HG03064 (cell line): ENCODE results near the gene PIGV.
"Not testable (repeated sequence)": the region's sequence is repeated elsewhere in the genome, so short reads cannot be mapped to it uniquely, and the experiment has no call there.

ENCODE experiments used
- ATAC-seq: cut with Tn5 transposase; IDR thresholded peaks from one replicate; pipeline ENCODE4 v1.9.1; 2021; ENCODE audit warnings: low read depth; ENCODE audit not compliant: unreplicated experiment

The PIGV gene

DNA sequence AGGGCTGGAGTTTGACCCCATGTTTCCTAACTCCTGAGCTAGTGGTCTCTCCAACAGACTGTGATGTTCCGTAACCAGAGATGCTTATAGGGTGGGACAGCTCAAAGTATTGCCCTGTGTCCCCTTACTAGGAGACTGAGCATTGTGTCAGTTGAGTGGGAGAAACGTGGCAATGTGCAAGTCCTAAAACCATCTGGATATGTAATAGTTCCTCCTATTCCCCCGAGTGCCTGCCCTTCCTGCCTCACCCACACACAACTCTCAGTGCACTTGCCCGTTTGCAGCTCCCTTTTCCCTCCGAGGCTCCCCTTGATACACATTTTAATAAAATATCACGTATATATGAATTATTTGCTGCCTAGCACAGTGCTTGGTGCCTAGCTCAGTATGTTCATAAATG lies 3.4 kb downstream of the PIGV start:
- ATAC-seq = no peak

DNA sequence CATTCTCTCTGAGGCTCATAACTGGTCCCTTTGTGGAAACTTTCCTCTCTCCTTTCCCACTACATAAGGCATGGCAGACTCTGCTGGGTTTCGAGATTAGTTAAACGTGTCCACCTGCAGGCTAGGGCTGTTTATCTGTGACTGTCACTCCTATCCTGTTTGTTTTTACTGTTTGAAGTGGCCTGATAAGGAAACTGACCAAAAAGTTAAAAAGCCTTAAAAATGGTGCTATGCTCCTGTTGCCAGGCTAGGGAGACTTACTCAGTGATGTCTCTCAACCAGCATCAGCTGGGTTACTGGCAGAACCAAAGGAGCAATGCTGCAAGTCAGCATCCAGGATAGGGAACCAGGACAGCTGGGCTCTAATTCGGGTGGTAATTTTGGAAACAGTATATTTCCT lies 3.9 kb downstream of the PIGV start:
- ATAC-seq = no peak

DNA sequence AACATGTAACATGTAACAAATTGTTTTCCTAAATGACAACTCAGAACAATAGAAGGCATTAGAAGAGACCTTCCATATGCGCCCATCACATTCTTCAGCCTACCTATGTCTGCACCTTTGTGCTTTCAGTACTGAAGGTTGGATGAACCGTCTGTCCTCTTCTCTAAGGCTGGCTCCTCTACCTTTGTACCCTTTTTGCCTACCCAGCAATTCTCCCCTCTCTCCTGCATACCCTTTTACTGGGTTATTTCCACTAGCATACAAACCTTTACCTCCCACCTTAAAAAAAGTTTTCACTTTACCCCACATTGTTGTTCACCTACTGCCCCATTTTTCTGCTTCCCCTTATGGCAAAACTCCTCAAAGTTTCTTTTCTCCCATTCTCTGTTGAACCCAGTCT lies 5.2 kb downstream of the PIGV start:
- ATAC-seq = no peak

DNA sequence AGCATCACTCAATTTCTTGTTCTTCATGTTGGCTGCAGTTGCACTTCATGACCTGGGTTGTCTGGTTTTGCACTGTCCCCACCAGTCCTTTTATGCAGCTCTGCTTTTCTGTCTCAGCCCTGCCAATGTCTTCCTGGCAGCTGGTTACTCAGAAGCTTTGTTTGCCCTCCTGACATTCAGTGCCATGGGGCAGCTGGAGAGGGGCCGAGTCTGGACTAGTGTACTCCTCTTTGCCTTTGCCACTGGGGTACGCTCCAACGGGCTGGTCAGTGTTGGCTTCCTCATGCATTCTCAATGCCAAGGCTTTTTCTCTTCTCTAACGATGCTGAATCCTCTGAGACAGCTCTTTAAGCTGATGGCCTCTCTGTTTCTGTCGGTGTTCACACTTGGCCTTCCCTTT lies 6.6 kb downstream of the PIGV start:
- ATAC-seq = no peak

DNA sequence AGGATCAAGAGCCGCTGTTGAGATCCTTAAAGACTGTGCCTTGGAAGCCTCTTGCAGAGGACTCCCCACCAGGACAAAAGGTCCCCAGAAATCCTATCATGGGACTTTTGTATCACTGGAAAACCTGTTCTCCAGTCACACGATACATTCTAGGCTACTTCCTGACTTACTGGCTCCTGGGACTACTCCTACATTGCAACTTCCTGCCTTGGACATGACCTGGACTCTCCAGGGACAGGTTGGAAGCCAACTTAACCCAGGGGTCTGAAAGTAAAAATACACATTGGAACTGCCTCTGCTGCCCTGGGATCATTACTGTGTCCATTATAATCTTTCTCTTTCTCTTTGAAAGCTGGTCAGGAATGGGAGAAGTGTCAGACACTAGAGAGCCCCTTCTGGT lies 9.9 kb downstream of the PIGV start:
- no peak for ATAC-seq

DNA sequence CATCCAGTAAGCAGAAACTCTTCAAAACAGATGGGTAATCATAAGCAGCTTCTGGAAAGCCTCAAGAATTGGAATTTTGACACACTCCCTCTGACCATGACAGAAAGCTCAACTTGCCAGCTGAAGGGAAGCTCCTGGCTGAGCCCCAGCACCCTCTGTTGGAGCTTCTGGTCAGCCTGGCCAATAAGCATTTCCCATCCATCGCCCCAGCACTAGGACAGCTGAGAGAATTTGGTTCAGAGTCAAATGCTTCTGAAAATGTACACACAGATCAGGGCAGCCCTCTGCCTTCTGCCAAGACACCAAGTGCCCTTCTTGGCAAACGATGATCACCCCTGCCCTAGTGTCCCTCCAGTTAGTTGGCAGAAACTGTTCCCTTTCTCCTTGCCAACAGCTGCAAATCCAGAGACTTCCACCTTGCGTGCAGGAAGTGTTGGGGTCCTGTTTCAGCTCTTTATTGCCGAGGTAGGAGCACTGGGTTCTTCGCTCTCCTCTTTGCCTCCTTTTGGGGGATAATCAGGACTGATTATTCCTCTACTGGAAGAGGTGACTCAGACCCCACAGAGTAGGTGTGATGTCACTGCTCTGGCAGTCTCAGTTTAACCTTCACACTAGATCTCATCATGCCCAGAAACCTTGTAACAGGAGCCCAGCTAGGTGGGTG lies 11.9 kb downstream of the PIGV start:
- ATAC-seq = no peak

DNA sequence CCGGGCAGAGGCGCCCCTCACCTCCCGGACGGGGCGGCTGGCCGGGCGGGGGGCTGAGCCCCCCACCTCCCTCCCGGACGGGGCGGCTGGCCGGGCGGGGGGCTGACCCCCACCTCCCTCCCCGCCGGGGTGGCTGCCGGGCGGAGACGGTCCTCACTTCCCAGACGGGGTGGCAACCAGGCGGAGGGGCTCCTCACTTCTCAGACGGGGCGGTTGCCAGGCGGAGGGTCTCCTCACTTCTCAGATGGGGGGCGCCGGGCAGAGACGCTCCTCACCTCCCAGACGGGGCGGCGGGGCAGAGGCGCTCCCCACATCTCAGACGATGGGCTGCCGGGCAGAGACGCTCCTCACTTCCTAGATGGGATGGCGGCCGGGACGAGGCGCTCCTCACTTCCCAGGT lies 16.2 kb downstream of the PIGV start:
- ATAC-seq = not testable (repeated sequence)

DNA sequence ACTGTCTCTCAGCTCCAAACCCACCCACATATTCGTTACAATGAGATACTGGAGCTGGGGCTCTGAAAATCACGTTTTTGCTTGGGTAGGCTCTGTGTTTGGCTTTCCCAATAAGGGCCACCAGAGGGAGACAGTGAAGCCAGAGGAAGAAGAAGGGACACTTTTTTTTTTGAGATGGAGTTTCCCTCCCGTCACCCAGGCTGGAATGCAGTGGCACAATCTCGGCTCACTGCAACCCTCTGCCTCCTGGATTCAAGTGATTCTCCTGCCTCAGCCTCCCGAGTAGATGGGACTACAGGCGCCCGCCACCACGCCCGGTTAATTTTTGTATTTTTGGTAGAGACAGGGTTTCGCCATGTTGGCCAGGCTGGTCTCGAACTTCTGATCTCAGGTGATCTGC lies 22.4 kb downstream of the PIGV start:
- ATAC-seq = not testable (repeated sequence)

DNA sequence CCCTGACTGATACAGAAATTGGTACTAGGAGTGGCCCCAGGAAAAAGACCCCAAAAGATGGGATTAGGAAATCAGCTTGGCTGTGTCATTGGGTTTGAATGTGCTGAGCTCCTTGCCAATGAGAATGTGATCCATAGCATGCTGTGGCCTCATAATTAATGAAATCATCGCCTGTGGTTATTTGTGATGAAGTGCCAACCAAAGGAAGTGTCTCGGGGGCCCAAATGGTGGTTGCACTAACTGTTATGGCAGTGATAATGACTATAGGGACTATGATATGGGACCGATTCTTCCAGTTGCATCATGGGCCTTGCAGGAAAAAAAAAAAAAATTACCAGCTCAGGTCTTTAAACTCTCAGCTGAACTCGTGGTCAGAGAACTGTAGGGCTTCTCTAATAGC lies 23.3 kb downstream of the PIGV start:
- ATAC-seq = no peak

DNA sequence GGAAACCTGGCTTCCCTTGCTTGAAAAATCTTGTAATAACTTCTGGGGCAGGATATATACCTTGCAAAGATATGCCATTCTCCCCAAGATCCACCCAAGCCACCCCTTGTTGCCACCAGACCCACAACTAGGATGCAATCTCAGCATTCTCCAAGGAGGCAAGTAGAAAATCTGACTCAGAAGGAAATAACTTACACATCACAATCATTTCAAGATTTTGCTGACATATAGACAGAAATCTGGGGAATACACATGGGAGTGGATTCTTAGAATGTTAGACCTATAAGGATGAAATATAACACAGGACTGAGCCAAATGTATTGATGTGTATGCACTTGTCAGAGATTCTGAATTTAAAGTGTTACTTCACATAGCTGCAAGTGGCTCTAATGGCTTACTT lies 24.0 kb downstream of the PIGV start:
- no peak for ATAC-seq

DNA sequence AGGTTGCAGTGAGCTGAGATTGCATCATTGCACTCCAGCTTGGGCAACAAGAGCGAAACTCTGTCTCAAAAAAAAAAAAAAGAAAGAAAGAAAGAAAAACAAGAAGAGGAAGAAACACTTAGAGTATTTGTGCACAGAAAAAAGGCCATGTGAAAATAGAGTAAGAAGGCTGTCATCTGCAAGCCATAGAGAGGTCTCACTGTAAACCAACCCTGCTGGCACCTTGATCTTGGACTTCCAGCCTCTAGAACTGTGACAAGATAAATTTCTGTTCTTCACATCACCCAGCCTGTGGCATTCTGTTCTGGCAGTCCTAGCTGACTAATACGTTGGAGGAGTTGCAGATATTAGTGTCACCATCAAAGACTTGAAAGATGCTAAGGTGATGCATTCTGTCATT lies 26.6 kb downstream of the PIGV start:
- ATAC-seq = no peak

DNA sequence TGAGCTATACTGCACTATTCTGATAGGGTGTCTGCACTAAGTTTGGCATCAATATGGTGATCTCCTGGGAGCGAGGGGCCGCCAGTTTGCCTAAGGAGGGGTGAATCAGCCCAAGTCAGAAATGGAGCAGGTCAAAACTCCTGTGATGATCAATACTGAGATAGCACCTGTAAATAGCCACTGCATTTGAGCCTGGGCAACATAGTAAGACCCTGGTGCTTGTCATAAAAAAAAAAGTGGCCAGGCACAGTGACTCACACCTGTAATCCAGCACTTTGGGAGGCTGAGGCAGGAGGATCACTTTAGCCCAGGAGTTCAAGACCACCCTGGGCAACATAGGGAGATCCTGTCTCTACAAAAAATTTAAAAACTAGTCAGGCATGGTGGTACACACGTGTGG lies 27.1 kb downstream of the PIGV start:
- ATAC-seq = no peak

DNA sequence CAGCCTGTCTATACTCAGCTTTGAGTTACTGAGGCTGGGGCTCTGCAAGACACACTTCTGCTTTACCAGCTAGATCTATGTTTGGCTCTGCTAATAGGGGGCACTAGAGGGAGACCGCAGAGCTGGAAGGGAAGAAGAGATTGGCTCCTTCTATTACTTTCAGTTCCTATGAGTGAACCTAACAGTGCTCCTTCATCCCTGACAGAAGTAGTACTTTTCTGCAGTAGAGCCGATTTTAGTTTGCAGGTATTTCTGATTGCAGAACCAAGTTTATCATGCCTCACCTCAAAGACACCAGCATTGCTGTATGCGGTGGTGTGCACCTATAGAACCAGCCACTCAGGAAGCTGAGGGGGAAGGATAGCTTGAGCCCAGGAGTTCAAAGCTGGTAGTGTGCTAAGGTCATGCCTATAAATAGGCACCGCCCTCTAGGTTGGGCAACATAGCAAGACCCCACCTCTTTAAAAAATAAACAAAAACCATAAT lies 33.1 kb downstream of the PIGV start:
- peak; percentile 80 for ATAC-seq

DNA sequence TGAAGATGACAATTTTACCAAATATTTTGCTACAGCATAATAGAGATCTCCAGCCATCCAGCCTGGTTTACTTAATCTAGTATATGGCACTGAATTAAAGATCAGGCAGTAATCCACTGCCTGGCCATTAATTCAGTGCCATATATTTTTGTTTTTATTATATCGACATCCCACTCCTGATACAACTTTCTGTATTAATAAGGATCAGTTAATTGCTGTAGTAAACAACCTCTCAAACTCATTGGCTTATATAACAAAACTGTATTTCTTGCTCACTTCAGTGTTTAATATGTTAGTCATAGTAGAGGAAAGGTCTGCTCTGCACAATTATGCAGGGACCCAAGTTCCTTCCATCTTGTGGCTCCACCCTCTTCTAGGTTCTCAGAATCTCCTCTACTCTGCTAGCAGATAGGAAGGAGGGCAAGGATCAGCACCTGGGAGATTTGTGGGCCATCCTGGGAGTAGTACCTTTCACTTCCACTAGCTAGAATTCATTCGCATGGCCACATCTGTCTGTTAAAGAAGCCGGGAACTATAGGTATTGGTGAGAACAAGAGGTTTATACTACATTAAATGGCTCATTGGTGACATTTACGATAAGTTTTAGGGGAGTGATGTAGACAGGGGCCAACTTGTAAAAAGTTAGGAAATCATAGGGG lies 35.1 kb downstream of the PIGV start:
- ATAC-seq = no peak

DNA sequence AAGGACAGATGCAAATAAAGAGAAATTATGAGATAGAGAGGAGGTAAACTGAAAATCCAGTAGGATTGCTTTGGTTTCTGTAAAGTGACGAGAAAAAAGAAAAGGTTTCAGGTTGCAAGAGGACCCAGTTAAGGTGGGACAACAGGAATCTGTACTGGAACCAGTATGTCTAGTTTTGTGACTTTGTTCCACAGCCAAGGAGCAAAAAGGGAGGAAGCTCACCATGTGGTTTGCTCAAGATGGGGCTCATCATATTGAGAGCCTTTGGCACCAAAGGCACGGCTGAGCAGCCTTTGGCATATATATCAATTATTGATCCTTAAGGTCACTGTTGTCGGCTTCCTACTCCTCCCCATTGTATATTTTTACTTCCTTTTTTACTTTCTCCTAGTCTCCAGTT lies 37.0 kb downstream of the PIGV start:
- no peak for ATAC-seq

DNA sequence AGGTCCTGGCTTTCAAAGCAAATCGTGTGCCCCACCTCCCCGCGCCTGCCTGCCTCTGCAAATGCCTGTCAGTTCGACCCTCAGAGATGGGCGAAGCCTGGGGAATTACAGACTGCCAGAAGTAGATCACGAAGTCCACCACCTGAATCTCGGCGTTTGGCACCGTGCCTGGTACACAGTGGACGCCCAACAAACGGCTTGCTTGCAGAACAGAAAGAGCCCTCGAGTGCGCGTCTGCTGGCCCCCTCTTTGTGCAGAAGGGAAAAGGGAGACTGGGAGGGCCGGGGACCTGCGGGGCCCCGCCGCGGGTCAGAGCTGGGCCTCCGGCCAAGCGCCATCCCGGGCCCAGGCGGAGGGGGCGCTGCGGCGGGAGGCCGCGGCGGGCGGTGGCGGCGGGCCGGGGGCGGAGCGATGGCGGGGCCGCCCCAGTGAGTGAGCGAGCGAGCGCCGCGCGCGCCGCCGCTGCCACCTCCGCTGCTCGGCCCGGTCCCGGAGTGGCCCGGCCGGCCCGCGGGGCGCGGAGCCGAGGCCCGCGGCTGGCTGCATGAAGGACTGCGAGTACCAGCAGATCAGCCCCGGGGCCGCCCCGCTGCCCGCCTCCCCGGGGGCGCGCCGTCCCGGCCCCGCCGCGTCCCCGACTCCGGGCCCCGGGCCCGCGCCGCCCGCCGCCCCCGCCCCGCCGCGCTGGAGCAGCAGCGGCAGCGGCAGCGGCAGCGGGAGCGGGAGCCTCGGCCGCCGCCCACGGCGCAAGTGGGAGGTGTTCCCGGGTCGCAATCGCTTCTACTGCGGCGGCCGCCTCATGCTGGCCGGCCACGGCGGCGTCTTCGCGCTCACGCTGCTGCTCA lies 38.7 kb downstream of the PIGV start, which contains the start of gene ZDHHC18:
Gene ZDHHC18, plus strand, starts transcription at position 428 of the 845 bp plus-strand sequence. Its CDS starts 117 bp downstream, at position 545.
- ATAC-seq = peak; percentile 61

DNA sequence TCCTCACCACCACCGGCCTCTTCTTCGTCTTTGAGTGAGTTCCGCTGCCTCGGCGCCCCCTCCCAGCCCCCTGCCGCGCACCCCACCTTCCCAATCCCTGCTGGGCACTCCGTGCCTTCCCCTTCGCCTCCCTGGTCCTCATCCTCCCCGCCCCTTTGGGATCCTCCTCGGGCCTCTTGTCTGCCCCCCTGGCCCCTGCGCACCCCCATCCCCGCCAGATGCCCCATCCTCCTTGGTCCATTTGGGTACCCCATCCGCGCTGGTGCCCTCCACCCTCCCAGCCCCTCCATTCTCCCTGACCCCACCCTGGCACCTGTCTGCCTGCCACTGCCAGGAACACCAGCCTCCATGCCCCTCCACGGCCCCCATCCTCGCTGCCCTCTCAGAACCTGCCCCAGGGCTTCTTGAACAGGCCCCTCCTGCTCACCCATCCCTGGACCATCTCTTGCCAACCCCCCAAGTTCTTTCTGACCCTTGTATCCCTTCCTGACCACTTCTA lies 39.4 kb downstream of the PIGV start:
- ATAC-seq = no peak

DNA sequence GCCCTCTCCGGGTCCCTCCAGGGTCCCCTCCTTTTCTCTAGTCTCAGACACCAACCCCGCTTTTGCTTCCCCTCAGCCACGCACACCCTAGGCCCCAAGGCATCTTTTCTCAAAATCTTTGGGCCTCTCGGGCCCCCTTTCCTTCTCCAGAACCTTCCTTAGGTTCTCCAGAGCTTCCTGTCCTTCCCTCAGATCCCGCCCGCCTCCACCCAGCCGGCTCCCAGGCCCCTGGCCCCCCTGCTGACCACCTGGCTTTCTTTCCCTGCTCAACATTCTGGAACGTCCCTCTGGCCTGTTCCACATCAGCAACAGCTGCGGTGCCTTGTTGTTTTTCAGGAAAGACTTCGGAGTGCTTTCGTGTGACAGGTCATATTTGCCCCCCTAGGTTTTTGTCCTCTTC lies 39.9 kb downstream of the PIGV start:
- ATAC-seq = no peak

DNA sequence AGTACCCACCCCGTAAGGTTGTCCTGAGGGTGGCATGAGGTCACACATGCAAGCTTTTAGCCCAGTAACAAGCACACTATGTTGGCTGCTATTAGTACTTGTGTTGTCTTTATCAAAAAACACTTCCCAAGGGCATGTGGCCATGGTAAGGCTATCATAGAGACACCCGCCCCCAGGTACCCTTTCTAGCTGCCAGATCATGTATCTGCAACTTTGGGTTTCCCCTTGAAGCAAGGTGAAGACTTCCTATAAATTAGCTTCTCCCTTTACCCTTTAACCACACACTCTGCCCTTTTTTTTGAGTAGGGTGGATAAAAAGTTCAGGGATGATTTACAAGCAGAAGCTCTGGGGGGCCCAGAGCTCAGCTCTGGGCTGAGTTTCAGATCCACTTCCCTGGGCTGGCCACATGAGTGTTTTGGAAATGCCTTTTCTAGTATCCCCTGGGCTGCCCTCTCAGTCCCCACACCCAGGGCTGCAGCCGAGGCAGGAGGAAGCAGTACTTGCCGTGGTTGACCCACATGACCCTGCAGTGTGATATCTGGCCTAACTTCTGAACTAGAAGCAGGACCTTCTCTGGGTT lies 40.8 kb downstream of the PIGV start:
- ATAC-seq = no peak

DNA sequence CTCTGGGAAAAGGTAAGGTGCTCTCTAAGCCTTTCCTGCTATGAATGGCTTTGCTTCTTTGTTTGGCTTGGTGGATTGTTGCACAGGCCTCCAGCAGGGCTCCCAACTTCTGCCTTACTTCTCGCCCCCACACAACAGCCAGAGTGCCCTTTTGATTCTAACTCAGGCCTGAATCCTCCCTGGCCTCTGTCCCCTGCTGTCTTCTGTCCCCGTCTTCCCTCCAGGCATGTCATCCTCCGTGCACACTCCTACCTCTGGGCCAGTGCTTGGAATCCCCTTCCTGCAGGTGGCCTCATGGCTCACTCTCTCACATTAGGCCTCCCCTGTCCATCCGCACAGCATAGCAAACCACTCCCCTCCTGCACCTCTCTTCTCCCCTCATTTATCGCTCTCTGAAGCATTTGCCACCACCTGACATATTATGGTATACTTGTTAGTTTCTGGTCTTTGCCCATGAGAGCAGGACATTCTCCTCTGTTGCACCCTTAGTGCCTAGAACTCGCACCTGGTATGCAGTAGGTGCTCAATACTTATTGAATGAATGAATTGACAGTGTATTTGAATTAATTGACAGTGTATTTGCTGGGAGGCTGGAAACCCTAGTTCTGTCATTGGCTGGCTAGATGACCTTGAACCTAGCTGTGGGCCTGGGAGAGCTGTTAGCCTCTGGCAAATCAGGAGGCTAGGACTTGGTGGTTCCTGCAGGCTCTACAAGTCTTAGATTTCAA lies 41.6 kb downstream of the PIGV start:
- ATAC-seq = no peak
